Endothelial cell of umbilical vein (primary cell): ENCODE data around the gene ZBTB48. TPM values are rescaled to one million over a fixed set of nuclear protein-coding genes. Genes with fewer than 3 reads are reported as not detected.

ENCODE experiments used
- BruUV-seq: library from RNA; stranded (reverse); fragments of 400-500 nt; replicated peaks from 2 replicates; lab custom pipeline; 2021; lab: Mats Ljungman, UMichigan
- CTCF ChIA-PET: fragments of 300-600, 350-600 bp; sonication (Branson Sonifier 250); formaldehyde crosslinking; loops from one replicate; lab custom pipeline; 2021; ENCODE audit warnings: antibody characterized with exemption, inconsistent platforms; lab: Charles Lee
- POLR2A ChIA-PET: fragments of 300-600, 350-600 bp; sonication (Branson Sonifier 250); formaldehyde crosslinking; loops from one replicate; lab custom pipeline; 2021; ENCODE audit warnings: antibody characterized with exemption, inconsistent platforms; lab: Charles Lee
- DNase-seq: peaks from one replicate; pipeline ENCODE4 v3.0.0-alpha.2; 2011; ENCODE audit warnings: low read depth, low spot score
- FAIRE-seq: peaks from 2 replicates; lab custom pipeline; 2011; peaks lifted over from hg19 to GRCh38; lab: Jason Lieb, UNC
- H2AFZ ChIP-seq: 2 replicates; pipeline ENCODE4 v1.6.0; 2012; ENCODE audit warnings: low read depth, low read length, control low read depth, inconsistent platforms
- H3K27ac ChIP-seq: 2 replicates; pipeline ENCODE4 v1.5.1; 2011; ENCODE audit warnings: low read depth, mild to moderate bottlenecking, control low read depth, low read length, moderate library complexity; ENCODE audit not compliant: insufficient read depth
- H3K27me3 ChIP-seq, 2 experiments: 2 replicates each; pipeline versions ENCODE4 v1.6.0 to v1.6.1; 2011; ENCODE audit warnings: low read length in 2 of 2, mixed read lengths in 1 of 2; ENCODE audit not compliant: control insufficient read depth in 2 of 2, insufficient read depth in 2 of 2
- H3K36me3 ChIP-seq, 2 experiments: 2 replicates in 1 of 2; 3 replicates in 1 of 2; pipeline ENCODE4 v1.5.1; 2011; ENCODE audit warnings: low read length in 2 of 2, mild to moderate bottlenecking in 1 of 2, moderate library complexity in 1 of 2; ENCODE audit not compliant: control insufficient read depth in 2 of 2, insufficient read depth in 2 of 2; ENCODE audit errors: extremely low read depth in 1 of 2
- H3K4me1 ChIP-seq: 3 replicates; pipeline ENCODE4 v1.5.1; 2011; ENCODE audit warnings: mild to moderate bottlenecking, low read length; ENCODE audit not compliant: control insufficient read depth, insufficient read depth; ENCODE audit errors: extremely low read depth
- H3K4me2 ChIP-seq: 2 replicates; pipeline ENCODE4 v1.6.1; 2011; ENCODE audit warnings: low read length, control low read depth, mixed read lengths; ENCODE audit not compliant: insufficient read depth
- H3K4me3 ChIP-seq, 3 experiments: fragments of 200-600 bp in 1 of 3; sonication (generic), shearing (Covaris generic) in 1 of 3; replicated peaks in 1 of 3; 2 replicates each; pipeline ENCODE4 v1.5.1; 2011 to 2016; ENCODE audit warnings: control low read depth in 3 of 3, low read length in 3 of 3, mild to moderate bottlenecking in 2 of 3, inconsistent platforms in 1 of 3, low read depth in 1 of 3, moderate library complexity in 1 of 3; ENCODE audit not compliant: insufficient read depth in 1 of 3
- H3K79me2 ChIP-seq: 2 replicates; pipeline ENCODE4 v1.6.0; 2012; ENCODE audit warnings: low read length, inconsistent platforms; ENCODE audit not compliant: control insufficient read depth, insufficient read depth
- H3K9ac ChIP-seq: replicated peaks from 2 replicates; pipeline ENCODE3; 2011; ENCODE audit warnings: low read length, control low read depth; ENCODE audit not compliant: insufficient read depth; ENCODE audit errors: extremely low read depth
- H3K9me1 ChIP-seq: replicated peaks from 3 replicates; pipeline ENCODE4 v1.6.0; 2011; ENCODE audit warnings: mild to moderate bottlenecking, low read length; ENCODE audit not compliant: control insufficient read depth, insufficient read depth; ENCODE audit errors: extremely low read depth
- H3K9me3 ChIP-seq: replicated peaks from 2 replicates; pipeline ENCODE4 v1.5.1; 2012; ENCODE audit warnings: low read length, inconsistent platforms; ENCODE audit not compliant: control insufficient read depth, insufficient read depth
- H4K20me1 ChIP-seq: replicated peaks from 2 replicates; pipeline ENCODE3; 2011; ENCODE audit warnings: mild to moderate bottlenecking, low read length; ENCODE audit not compliant: control insufficient read depth, insufficient read depth; ENCODE audit errors: extremely low read depth
- EZH2 ChIP-seq: IDR thresholded peaks from 2 replicates; pipeline ENCODE4 v1.6.1; 2012; ENCODE audit warnings: borderline replicate concordance, low read depth, mild to moderate bottlenecking, moderate library complexity, low read length, inconsistent platforms; ENCODE audit not compliant: severe bottlenecking
- FOS ChIP-seq: IDR thresholded peaks from 2 replicates; pipeline ENCODE4 v1.6.1; 2011; ENCODE audit warnings: mild to moderate bottlenecking, low read length, moderate library complexity, borderline replicate concordance; ENCODE audit not compliant: insufficient read depth
- GATA2 ChIP-seq: IDR thresholded peaks from 2 replicates; pipeline ENCODE4 v1.7.0; 2011; ENCODE audit warnings: low read depth, mild to moderate bottlenecking, moderate library complexity, mixed read lengths, low read length; ENCODE audit not compliant: insufficient read length, insufficient read depth
- JUN ChIP-seq: IDR thresholded peaks from 2 replicates; pipeline ENCODE4 v1.6.1; 2011; ENCODE audit warnings: borderline replicate concordance, low read depth; ENCODE audit not compliant: insufficient read length, insufficient read depth
- MYC ChIP-seq: IDR thresholded peaks from one replicate; pipeline ENCODE4 v1.6.1; 2011; ENCODE audit warnings: mild to moderate bottlenecking, low read depth, low read length
- POLR2A ChIP-seq: IDR thresholded peaks from 2 replicates; pipeline ENCODE4 v1.6.1; 2012; ENCODE audit warnings: low read depth, mild to moderate bottlenecking, control low read depth, low read length
- POLR2AphosphoS5 ChIP-seq: IDR thresholded peaks from 2 replicates; pipeline ENCODE4 v1.6.1; 2012; ENCODE audit warnings: low read depth, mild to moderate bottlenecking, control low read depth, low read length, moderate library complexity; ENCODE audit not compliant: insufficient read depth
- dilution Hi-C: fragments of 300-500 bp; cut with MboI; formaldehyde crosslinking; loops from one replicate; pipeline ENCODE4 v1.15.0; 2019; ENCODE audit warnings: low sequenced_read_pairs; ENCODE audit not compliant: extremely low pct_ligation_motif_present
- intact Hi-C: fragments of 100-400 bp; cut with micrococcal nuclease; formaldehyde crosslinking; loops from one replicate; pipeline ENCODE4 v1.10.0; 2022
- polyA plus RNA-seq, 4 experiments: library from polyadenylated mRNA; depleted of rRNA in 3 of 4; stranded (reverse) in 3 of 4; unstranded in 1 of 4; fragments of >200 nt; gene quantifications; 2 replicates each; pipeline versions ENCODE4 v1.2.1 to v1.2.3, GENCODE V29; 2011 to 2012; ENCODE audit warnings: missing spikeins in 1 of 4
- total RNA-seq: library from RNA; stranded (reverse); gene quantifications from 2 replicates; pipeline ENCODE4 v1.2.3, GENCODE V29; 2021
- TF ChIP-seq, protein P1 (sequence below), 2 donors: IDR thresholded peaks; 1 replicate in 1 of 2; 2 replicates in 1 of 2; pipeline ENCODE4 v1.5.1; 2011; ENCODE audit warnings: low read length in 2 of 2, mild to moderate bottlenecking in 2 of 2, moderate library complexity in 2 of 2, control low read depth in 1 of 2, inconsistent platforms in 1 of 2, low read depth in 1 of 2; ENCODE audit not compliant: insufficient read depth in 1 of 2; ENCODE audit errors: extremely low read depth in 1 of 2
- TF ChIP-seq, protein P2 (sequence below): IDR thresholded peaks from 2 replicates; pipeline ENCODE4 v1.6.1; 2011; ENCODE audit not compliant: insufficient read depth, insufficient read length

Gene ZBTB48
- total and polyA plus RNA-seq, 2 donors (not counting 3 experiments of a cell fraction or from before 2014, with no cell fraction given), result 20.9 to 25.1 TPM

DNA sequence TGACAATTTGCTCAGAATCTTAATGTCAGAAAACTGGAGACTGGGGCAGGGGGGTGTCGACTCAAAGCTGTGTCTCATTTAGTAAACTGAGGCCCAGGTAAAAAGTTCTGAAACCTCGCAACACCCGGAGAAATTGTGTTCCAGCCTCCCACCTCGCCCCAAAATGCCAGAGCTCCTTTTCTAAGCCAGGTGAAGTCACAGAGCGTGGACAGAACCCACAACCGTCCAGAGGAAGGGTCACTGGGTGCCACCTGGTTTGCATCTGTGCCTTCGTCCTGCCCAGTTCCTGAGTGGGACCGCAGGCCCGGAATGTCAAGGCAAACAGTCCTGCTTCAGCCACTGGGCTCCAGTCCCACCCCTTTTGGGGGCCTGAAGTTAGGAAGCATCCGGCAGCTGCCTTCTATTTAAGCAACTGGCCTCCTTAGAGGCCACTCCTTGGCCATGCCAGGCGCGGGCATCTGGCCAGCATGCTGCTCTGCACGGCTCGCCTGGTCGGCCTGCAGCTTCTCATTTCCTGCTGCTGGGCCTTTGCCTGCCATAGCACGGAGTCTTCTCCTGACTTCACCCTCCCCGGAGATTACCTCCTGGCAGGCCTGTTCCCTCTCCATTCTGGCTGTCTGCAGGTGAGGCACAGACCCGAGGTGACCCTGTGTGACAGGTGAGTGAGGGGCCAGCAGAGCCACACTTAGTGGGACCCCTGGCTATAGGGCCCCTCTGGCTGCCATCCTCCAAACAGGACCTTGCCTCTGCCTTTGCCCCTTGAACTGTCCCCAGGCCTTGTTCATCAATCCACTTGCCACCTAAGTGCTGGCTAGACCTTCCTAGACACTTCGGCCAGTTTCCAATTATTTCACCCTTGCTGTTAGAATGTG is 24.7 kb upstream of the ZBTB48 start, which contains the start of gene TAS1R1:
TSS of gene TAS1R1 (plus strand) at position 401 of the 872 bp plus-strand sequence. CDS start at position 468, 67 bp downstream.
- Histone ChIP-seq H3K9me3 (no peaks in the 10 kb centered on the region), H3K9ac (peak within 1 kb of the TSS; percentile 98), H3K9me1 (no peaks in the 10 kb centered on the region), H3K4me3 (peak within 1 kb of the TSS; percentile 61 to 100 (median 100)), H3K4me2 (peak within 1 kb of the TSS; percentile 86), H3K27me3 (no peaks in the 10 kb centered on the region), H2AFZ (peak within 1 kb of the TSS; percentile 89), H3K4me1 (peaks cover 9% of the 10 kb centered on the region), H3K27ac (peak within 1 kb of the TSS; percentile 68), H4K20me1 (no peaks in the 10 kb centered on the region), H3K36me3 (no peaks in the 10 kb centered on the region), H3K79me2 (peaks cover 25% of the 10 kb centered on the region)
- DNase-seq, result no peak
- CTCF ChIA-PET, result interaction anchor here (0.6 to 3.1 kb wide), 18 partner anchors 13 to 132 kb away, joined by 3 to 15 read pairs (median 3); partner anchors contain the start of gene ZBTB48
- BruUV-seq, result no TSS peak
- dilution Hi-C loops, result no loop called here
- intact Hi-C loops, result loop anchor here (1.0 kb wide), 7 partner anchors 9 to 91 kb away; partner anchors contain the start of gene ZBTB48
- POLR2A ChIA-PET, result no interaction called here
- TF ChIP-seq POLR2A (no peak), MYC (no peak), FOS (no peak), JUN (no peak), EZH2 (no peak), GATA2 (no peak), POLR2AphosphoS5 (no peak)
- TF ChIP-seq, protein P1, sequence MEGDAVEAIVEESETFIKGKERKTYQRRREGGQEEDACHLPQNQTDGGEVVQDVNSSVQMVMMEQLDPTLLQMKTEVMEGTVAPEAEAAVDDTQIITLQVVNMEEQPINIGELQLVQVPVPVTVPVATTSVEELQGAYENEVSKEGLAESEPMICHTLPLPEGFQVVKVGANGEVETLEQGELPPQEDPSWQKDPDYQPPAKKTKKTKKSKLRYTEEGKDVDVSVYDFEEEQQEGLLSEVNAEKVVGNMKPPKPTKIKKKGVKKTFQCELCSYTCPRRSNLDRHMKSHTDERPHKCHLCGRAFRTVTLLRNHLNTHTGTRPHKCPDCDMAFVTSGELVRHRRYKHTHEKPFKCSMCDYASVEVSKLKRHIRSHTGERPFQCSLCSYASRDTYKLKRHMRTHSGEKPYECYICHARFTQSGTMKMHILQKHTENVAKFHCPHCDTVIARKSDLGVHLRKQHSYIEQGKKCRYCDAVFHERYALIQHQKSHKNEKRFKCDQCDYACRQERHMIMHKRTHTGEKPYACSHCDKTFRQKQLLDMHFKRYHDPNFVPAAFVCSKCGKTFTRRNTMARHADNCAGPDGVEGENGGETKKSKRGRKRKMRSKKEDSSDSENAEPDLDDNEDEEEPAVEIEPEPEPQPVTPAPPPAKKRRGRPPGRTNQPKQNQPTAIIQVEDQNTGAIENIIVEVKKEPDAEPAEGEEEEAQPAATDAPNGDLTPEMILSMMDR (IDR thresholded peaks at IDR 0.05; ENCODE audit: extremely low read depth in 1 of 2, insufficient read depth in 1 of 2, low read depth in 1 of 2, low read length in 2 of 2), result no peak
- TF ChIP-seq, protein P2, sequence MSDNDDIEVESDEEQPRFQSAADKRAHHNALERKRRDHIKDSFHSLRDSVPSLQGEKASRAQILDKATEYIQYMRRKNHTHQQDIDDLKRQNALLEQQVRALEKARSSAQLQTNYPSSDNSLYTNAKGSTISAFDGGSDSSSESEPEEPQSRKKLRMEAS, result no peak
- no peak for FAIRE-seq
